Measurements from ENCODE around the gene GARNL3. TPM values are rescaled to one million over a fixed set of nuclear protein-coding genes. Genes with fewer than 3 reads are reported as not detected.
A peak's percentile ranks its signal among the peaks of the same experiment; 100 is the strongest.

GARNL3 gene
- total and polyA plus RNA-seq, 7 donors: 1.2 to 4.8 (median 2.2) TPM

- DNase-seq (no peak), ATAC-seq (no peak)
- 73 to 80% (median 74%) methylated on average over 15 of the region's 15 CpGs for WGBS, 3 donors
- no peaks in the 10 kb centered on the region for H3K9me3 ChIP-seq
- intact Hi-C loops (cut with DNase I): no loop called here
- H3K27ac ChIP-seq: no peak overlapping the region
- no peak overlapping the region for H3K4me3 ChIP-seq
- no peaks in the 10 kb centered on the region for H3K4me1 ChIP-seq
- H3K36me3 ChIP-seq (ENCODE audit: insufficient read depth in 1 of 2, low read depth in 1 of 2): no peaks in the 10 kb centered on the region
- H3K27me3 ChIP-seq (ENCODE audit: insufficient read depth in 3 of 3, low read length in 2 of 3): no peaks in the 10 kb centered on the region
- no peak for TF ChIP-seq CTCF (IDR thresholded peaks at IDR 0.05)
Observed at GRCh38 chr9:127222388-127223095, 42.0 kb upstream of the GARNL3 start.

GRCh38 chr9:127223266-127223665 lies 41.3 kb upstream of the GARNL3 start:
- 41 to 46% (median 44%) methylated on average over 4 of the region's 4 CpGs for WGBS, 3 donors

GRCh38 chr9:127223810-127224177 lies 40.8 kb upstream of the GARNL3 start:
- no peak for TF ChIP-seq CTCF (IDR thresholded peaks at IDR 0.05)

More at GRCh38 chr9:127223266-127223665, 41.3 kb upstream of the GARNL3 start:
- Histone ChIP-seq H3K27ac (no peak overlapping the region), H3K27me3 (ENCODE audit: insufficient read depth in 3 of 3, low read length in 2 of 3) (no peaks in the 10 kb centered on the region), H3K4me1 (no peaks in the 10 kb centered on the region), H3K4me3 (no peak overlapping the region), H3K36me3 (ENCODE audit: insufficient read depth in 1 of 2, low read depth in 1 of 2) (no peaks in the 10 kb centered on the region), H3K9me3 (no peaks in the 10 kb centered on the region)
- ATAC-seq: no peak
- intact Hi-C loops (cut with DNase I): no loop called here
- DNase-seq: no peak
- no peak for TF ChIP-seq CTCF (IDR thresholded peaks at IDR 0.05)

GRCh38 chr9:127224178-127224882 lies 40.2 kb upstream of the GARNL3 start:
- Histone ChIP-seq H3K4me1 (no peaks in the 10 kb centered on the region), H3K4me3 (peak overlapping the region; percentile 75), H3K27me3 (ENCODE audit: insufficient read depth in 3 of 3, low read length in 2 of 3) (no peaks in the 10 kb centered on the region), H3K27ac (peak overlapping the region; percentile 78), H3K9me3 (no peaks in the 10 kb centered on the region), H3K36me3 (ENCODE audit: insufficient read depth in 1 of 2, low read depth in 1 of 2) (no peaks in the 10 kb centered on the region)
- TF ChIP-seq CTCF (IDR thresholded peaks at IDR 0.05): peak; percentile 24
- WGBS, 3 donors: 0 to 1% (median 1%) methylated on average over 46 to 56 of the region's 56 CpGs
- intact Hi-C loops (cut with DNase I): no loop called here
- peak; percentile 85 to 87 (median 86) for ATAC-seq
- DNase-seq: peak; percentile 91 to 96

More at GRCh38 chr9:127223810-127224177, 40.8 kb upstream of the GARNL3 start:
- H3K9me3 ChIP-seq: no peaks in the 10 kb centered on the region
- ATAC-seq (peak in 1 of 4 donors; percentile 0), DNase-seq (peak in 1 of 2 donors; percentile 63)
- H3K27me3 ChIP-seq (ENCODE audit: insufficient read depth in 3 of 3, low read length in 2 of 3): no peaks in the 10 kb centered on the region
- WGBS, 3 donors: 23 to 29% (median 25%) methylated on average over 8 of the region's 8 CpGs
- intact Hi-C loops (cut with DNase I): no loop called here
- H3K36me3 ChIP-seq (ENCODE audit: insufficient read depth in 1 of 2, low read depth in 1 of 2): no peaks in the 10 kb centered on the region
- H3K4me3 ChIP-seq: peak overlapping the region; percentile 75
- H3K27ac ChIP-seq: no peak overlapping the region
- H3K4me1 ChIP-seq: no peaks in the 10 kb centered on the region

Measured in psoas muscle (tissue), 8 donors.